SK-N-SH treated with all-trans-retinoic acid at 6 μM for 48 hours (cell line): Measurements from ENCODE around the gene GLIPR2.

ENCODE experiments used
- ARNTL ChIP-seq: fragments of 450-650 bp; formaldehyde crosslinking; IDR thresholded peaks from 2 replicates; pipeline ENCODE4 v1.5.0; 2020; ENCODE audit warnings: low read depth, mild to moderate bottlenecking, moderate library complexity, borderline replicate concordance
- BACH2 ChIP-seq: fragments of 250-450 bp; sonication (Bioruptor Pico); IDR thresholded peaks from 2 replicates; pipeline ENCODE4 v1.9.0; 2021; ENCODE audit warnings: mild to moderate bottlenecking, borderline replicate concordance
- CSDC2 ChIP-seq: fragments of 250-450 bp; sonication (Bioruptor Pico); IDR thresholded peaks from 2 replicates; pipeline ENCODE4 v1.5.0; 2020; ENCODE audit warnings: mild to moderate bottlenecking, moderate library complexity
- PPARA ChIP-seq: fragments of 250-450 bp; sonication (Bioruptor Pico); IDR thresholded peaks from 2 replicates; pipeline ENCODE4 v1.5.0; 2020; ENCODE audit warnings: mild to moderate bottlenecking, borderline replicate concordance
- RARB ChIP-seq: fragments of 250-450 bp; sonication (Bioruptor Pico); IDR thresholded peaks from 2 replicates; pipeline ENCODE4 v1.8.0; 2021; ENCODE audit warnings: mild to moderate bottlenecking, moderate library complexity
- ZC3H10 ChIP-seq: fragments of 250-450 bp; sonication (Bioruptor Pico); IDR thresholded peaks from 2 replicates; pipeline ENCODE4 v1.5.1; 2021; ENCODE audit warnings: mild to moderate bottlenecking, moderate library complexity
- ZFP3 ChIP-seq: fragments of 250-450 bp; sonication (Bioruptor Pico); IDR thresholded peaks from 2 replicates; pipeline ENCODE4 v1.5.0; 2020; ENCODE audit warnings: mild to moderate bottlenecking, moderate library complexity
- ZNF70 ChIP-seq: fragments of 450-650 bp; formaldehyde crosslinking; IDR thresholded peaks from 2 replicates; pipeline ENCODE4 v1.5.0; 2020; ENCODE audit warnings: mild to moderate bottlenecking, moderate library complexity

GRCh38 chr9:36092509-36093215 lies 43.9 kb upstream of the GLIPR2 start:
- no peak for TF ChIP-seq ZNF70 (CRISPR knock-in tag)
- no peak for TF ChIP-seq CSDC2
- TF ChIP-seq RARB (CRISPR knock-in tag): no peak
- TF ChIP-seq PPARA (CRISPR knock-in tag): no peak
- no peak for TF ChIP-seq ZC3H10
- no peak for TF ChIP-seq ZFP3
- no peak for TF ChIP-seq BACH2 (CRISPR knock-in tag)
- TF ChIP-seq ARNTL (CRISPR knock-in tag): no peak
